NCI-H2171 (cell line): ENCODE data around the gene ENPP6.
A peak's percentile ranks its signal among the peaks of the same experiment; 100 is the strongest.

ENCODE experiments used
- DNase-seq: peaks from one replicate; lab custom pipeline; 2025; lab: John Stamatoyannopoulos, UW

The ENPP6 gene

GRCh38 chr4:184104419-184105101 is 113.1 kb downstream of the ENPP6 start:
- DNase-seq, result no peak

GRCh38 chr4:184103527-184104264 is 114.0 kb downstream of the ENPP6 start:
- DNase-seq, result no peak

- no peak for DNase-seq
Observed at GRCh38 chr4:184102927-184103326, 114.7 kb downstream of the ENPP6 start.

GRCh38 chr4:184102488-184102887 is 115.2 kb downstream of the ENPP6 start:
- no peak for DNase-seq

GRCh38 chr4:184101711-184102110 is 116.0 kb downstream of the ENPP6 start:
- no peak for DNase-seq

GRCh38 chr4:184100297-184100885 is 117.3 kb downstream of the ENPP6 start:
- DNase-seq, result no peak

GRCh38 chr4:184099535-184099966 is 118.1 kb downstream of the ENPP6 start:
- peak; percentile 43 for DNase-seq

GRCh38 chr4:184099000-184099399 is 118.7 kb downstream of the ENPP6 start:
- DNase-seq, result peak; percentile 36

- DNase-seq, result no peak
Observed at GRCh38 chr4:184097815-184098214, 119.9 kb downstream of the ENPP6 start.

- no peak for DNase-seq
Observed at GRCh38 chr4:184097241-184097605, 120.5 kb downstream of the ENPP6 start.

GRCh38 chr4:184096561-184097240 is 121.0 kb downstream of the ENPP6 start:
- no peak for DNase-seq

GRCh38 chr4:184094532-184095159 is 123.0 kb downstream of the ENPP6 start:
- DNase-seq, result no peak

- no peak for DNase-seq
Observed at GRCh38 chr4:184091986-184092385, 125.7 kb downstream of the ENPP6 start.

- no peak for DNase-seq
Observed at GRCh38 chr4:184090571-184090970, 127.1 kb downstream of the ENPP6 start.

- DNase-seq, result no peak
Observed at GRCh38 chr4:184080674-184081073, 137.0 kb downstream of the ENPP6 start.

- no peak for DNase-seq
Observed at GRCh38 chr4:184074677-184075388, 142.8 kb downstream of the ENPP6 start.

GRCh38 chr4:184067931-184068554 is 149.6 kb downstream of the ENPP6 start:
- DNase-seq, result no peak

GRCh38 chr4:184066584-184067300 is 150.9 kb downstream of the ENPP6 start:
- DNase-seq, result no peak

GRCh38 chr4:184064877-184065276 is 152.8 kb downstream of the ENPP6 start:
- DNase-seq, result no peak

- DNase-seq, result no peak
Observed at GRCh38 chr4:184062769-184063168, 154.9 kb downstream of the ENPP6 start.
